Lower leg skin (tissue), 3 donors: ENCODE results near the gene AATF.

Experiments used
- POLR2A ChIP-seq, 2 donors: fragments of 450-650 bp; IDR thresholded peaks; one replicate each; pipeline ENCODE4 v1.6.1; 2016 to 2017; ENCODE audit warnings: antibody characterized with exemption in 2 of 2, mild to moderate bottlenecking in 1 of 2, moderate library complexity in 1 of 2
- TF ChIP-seq, protein P1 (sequence below), 3 donors: fragments of 450-650 bp; IDR thresholded peaks; one replicate each; pipeline ENCODE4 v1.5.1; 2016; ENCODE audit warnings: antibody characterized with exemption in 3 of 3, mild to moderate bottlenecking in 3 of 3, moderate library complexity in 2 of 3

DNA sequence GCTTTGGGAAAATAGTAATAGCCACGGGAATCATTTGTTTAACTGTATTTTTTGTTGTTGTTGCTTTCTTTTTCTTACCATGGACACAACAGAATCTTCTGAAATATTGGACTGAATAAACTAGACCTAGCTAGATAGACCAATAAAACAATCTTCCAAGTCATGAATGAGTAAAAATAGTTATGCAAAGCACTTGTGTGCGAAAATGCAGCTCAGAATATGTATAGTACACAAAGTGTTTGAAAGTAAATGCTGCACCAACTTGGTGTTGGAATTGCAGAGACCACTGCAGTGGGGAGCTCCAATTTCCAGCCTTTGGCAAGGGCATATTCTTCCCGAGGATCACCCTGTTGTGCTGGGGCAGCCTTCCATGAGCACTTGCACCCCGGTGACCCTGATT, 68.0 kb downstream of the AATF start:
- TF ChIP-seq, protein P1, sequence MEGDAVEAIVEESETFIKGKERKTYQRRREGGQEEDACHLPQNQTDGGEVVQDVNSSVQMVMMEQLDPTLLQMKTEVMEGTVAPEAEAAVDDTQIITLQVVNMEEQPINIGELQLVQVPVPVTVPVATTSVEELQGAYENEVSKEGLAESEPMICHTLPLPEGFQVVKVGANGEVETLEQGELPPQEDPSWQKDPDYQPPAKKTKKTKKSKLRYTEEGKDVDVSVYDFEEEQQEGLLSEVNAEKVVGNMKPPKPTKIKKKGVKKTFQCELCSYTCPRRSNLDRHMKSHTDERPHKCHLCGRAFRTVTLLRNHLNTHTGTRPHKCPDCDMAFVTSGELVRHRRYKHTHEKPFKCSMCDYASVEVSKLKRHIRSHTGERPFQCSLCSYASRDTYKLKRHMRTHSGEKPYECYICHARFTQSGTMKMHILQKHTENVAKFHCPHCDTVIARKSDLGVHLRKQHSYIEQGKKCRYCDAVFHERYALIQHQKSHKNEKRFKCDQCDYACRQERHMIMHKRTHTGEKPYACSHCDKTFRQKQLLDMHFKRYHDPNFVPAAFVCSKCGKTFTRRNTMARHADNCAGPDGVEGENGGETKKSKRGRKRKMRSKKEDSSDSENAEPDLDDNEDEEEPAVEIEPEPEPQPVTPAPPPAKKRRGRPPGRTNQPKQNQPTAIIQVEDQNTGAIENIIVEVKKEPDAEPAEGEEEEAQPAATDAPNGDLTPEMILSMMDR (IDR thresholded peaks at IDR 0.05): no peak
- no peak for TF ChIP-seq POLR2A (IDR thresholded peaks at IDR 0.05)
